Measurements from ENCODE around the gene TSPAN17. TPM values are rescaled to one million over a fixed set of nuclear protein-coding genes. Genes with fewer than 3 reads are reported as not detected.
A peak's percentile ranks its signal among the peaks of the same experiment; 100 is the strongest.

TSPAN17 gene
- polyA plus RNA-seq, 1 of the 3 experiments (the other 2 are of a cell fraction) = 61.7 TPM

- Histone ChIP-seq H3K4me1 (ENCODE audit: control insufficient read depth in 1 of 2, insufficient read depth in 2 of 2, low read depth in 1 of 2, low read length in 1 of 2) (peaks cover 0 to 23% of the 10 kb centered on the region in 2 experiments; a peak in 1 of 4 replicates), H3K27ac (ENCODE audit: low read depth in 2 of 2, low read length in 1 of 2) (no peak overlapping the region), H3K27me3 (ENCODE audit: insufficient read depth) (no peaks in the 10 kb centered on the region), H3K4me3 (ENCODE audit: low read depth in 2 of 2, low read length in 1 of 2) (no peak overlapping the region; a peak in 1 of 4 replicates), H3K79me2 (ENCODE audit: insufficient read depth) (no peaks in the 10 kb centered on the region), H2AFZ (ENCODE audit: low read depth) (no peak overlapping the region), H3K9me3 (no peaks in the 10 kb centered on the region), H3K9ac (no peak overlapping the region), H3K4me2 (no peak overlapping the region), H3F3A (replicated peaks; ENCODE audit: insufficient read depth) (no peaks in the 10 kb centered on the region), H4K20me1 (ENCODE audit: insufficient read depth) (peaks cover 8% of the 10 kb centered on the region; the same call in 1 of the 2 replicates), H3K9me2 (no peaks in the 10 kb centered on the region), H3K36me3 (replicated peaks in 1 of 2; ENCODE audit: control insufficient read depth in 1 of 2, insufficient read depth in 2 of 2, low read length in 1 of 2) (peaks cover 4 to 11% of the 10 kb centered on the region in 2 experiments)
- ChIA-PET CTCF (interaction anchor here (0.5 to 6.7 kb wide), 113 partner anchors 9 to 742 kb away, joined by 3 to 167 read pairs (median 5); partner anchors contain the start of genes EIF4E1B, FGFR4, SNCB and TSPAN17), POLR2A (interaction anchor here (0.6 to 1.4 kb wide), 8 partner anchors 9 to 296 kb away, joined by 3 to 6 read pairs (median 4); partner anchors contain the start of gene TSPAN17)
- DNase-seq = peak; percentile 92
- WGBS (ENCODE audit: low lambda C conversion rate) = 48% methylated on average over 30 of the region's 33 CpGs
- TF ChIP-seq SMC3 (IDR thresholded peaks at IDR 0.05; ENCODE audit: low read depth, low read length) (peak; percentile 95), RAD21 (IDR thresholded peaks at IDR 0.05; ENCODE audit: low read length) (peak; percentile 97), RCOR1 (IDR thresholded peaks at IDR 0.05; ENCODE audit: low read length) (no peak), CTCF (IDR thresholded peaks at IDR 0.05) (peak; percentile 92)
These were observed 13.8 kb downstream of the TSPAN17 start for GRCh38 chr5:176660860-176661641.

GRCh38 chr5:176661676-176662075, 14.4 kb downstream of the TSPAN17 start:
- Histone ChIP-seq H3K4me1 (ENCODE audit: control insufficient read depth in 1 of 2, insufficient read depth in 2 of 2, low read depth in 1 of 2, low read length in 1 of 2) (peaks cover 0 to 23% of the 10 kb centered on the region in 2 experiments; a peak in 1 of 4 replicates), H2AFZ (ENCODE audit: low read depth) (no peak overlapping the region), H3K27me3 (ENCODE audit: insufficient read depth) (no peaks in the 10 kb centered on the region), H3K9me2 (no peaks in the 10 kb centered on the region), H3K9ac (no peak overlapping the region), H3K4me2 (no peak overlapping the region), H3K36me3 (replicated peaks in 1 of 2; ENCODE audit: control insufficient read depth in 1 of 2, insufficient read depth in 2 of 2, low read length in 1 of 2) (peaks cover 4 to 11% of the 10 kb centered on the region in 2 experiments), H3K79me2 (ENCODE audit: insufficient read depth) (no peaks in the 10 kb centered on the region), H3K9me3 (no peaks in the 10 kb centered on the region), H3F3A (replicated peaks; ENCODE audit: insufficient read depth) (no peaks in the 10 kb centered on the region), H3K4me3 (ENCODE audit: low read depth in 2 of 2, low read length in 1 of 2) (no peak overlapping the region), H3K27ac (ENCODE audit: low read depth in 2 of 2, low read length in 1 of 2) (no peak overlapping the region), H4K20me1 (ENCODE audit: insufficient read depth) (peaks cover 8% of the 10 kb centered on the region; the same call in 1 of the 2 replicates)
- no peak for TF ChIP-seq RFX5 (IDR thresholded peaks at IDR 0.05; ENCODE audit: low read length)
- ChIA-PET CTCF (interaction anchor here (0.6 to 6.7 kb wide), 46 partner anchors 9 to 644 kb away, joined by 3 to 167 read pairs (median 11); partner anchors contain the start of genes EIF4E1B, SNCB, TSPAN17 and UNC5A), POLR2A (interaction anchor here (1.4 kb wide), 1 partner anchor 179 kb away, joined by 3 read pairs; no protein-coding TSS in a partner anchor)
- WGBS (ENCODE audit: low lambda C conversion rate) = 92% methylated on average over 10 of the region's 10 CpGs
- no peak for DNase-seq
